NCI-H1694 treated with DMSO at 0.1 percent for 48 hours (cell line): ENCODE data around the gene CLDN7.

Source experiments
- DNase-seq: peaks from one replicate; lab custom pipeline; 2025; lab: John Stamatoyannopoulos, UW

CLDN7 gene

GRCh38 chr17:7285679-7286078 is 23.4 kb upstream of the CLDN7 start:
- no peak for DNase-seq

GRCh38 chr17:7284911-7285310 is 22.6 kb upstream of the CLDN7 start:
- no peak for DNase-seq

- DNase-seq: no peak
Observed at GRCh38 chr17:7283471-7284216, 21.4 kb upstream of the CLDN7 start.

GRCh38 chr17:7282752-7283321 is 20.6 kb upstream of the CLDN7 start:
- no peak for DNase-seq

GRCh38 chr17:7281953-7282751 is 19.9 kb upstream of the CLDN7 start:
- no peak for DNase-seq

- peak; percentile 48 for DNase-seq
Observed at GRCh38 chr17:7281074-7281952, 19.0 kb upstream of the CLDN7 start, which contains the start of gene SLC2A4. SLC2A4 (plus strand) TSS chr17:7281718; CDS start chr17:7281935, 217 bp downstream.

GRCh38 chr17:7280519-7281073 is 18.3 kb upstream of the CLDN7 start:
- peak; percentile 83 for DNase-seq

- DNase-seq: no peak
Observed at GRCh38 chr17:7279448-7279847, 17.2 kb upstream of the CLDN7 start.

- DNase-seq: no peak
Observed at GRCh38 chr17:7266784-7267183, 4.5 kb upstream of the CLDN7 start.

GRCh38 chr17:7263801-7264078 is 1.5 kb upstream of the CLDN7 start:
- no peak for DNase-seq

- no peak for DNase-seq
Observed at GRCh38 chr17:7262935-7263800, 890 bp upstream of the CLDN7 start.

GRCh38 chr17:7261379-7262191 is 693 bp downstream of the CLDN7 start:
- DNase-seq: no peak

GRCh38 chr17:7260651-7261378 is 1.5 kb downstream of the CLDN7 start:
- no peak for DNase-seq

- DNase-seq: no peak
Observed at GRCh38 chr17:7260151-7260550, 2.1 kb downstream of the CLDN7 start.

GRCh38 chr17:7259555-7259889 is 2.8 kb downstream of the CLDN7 start:
- DNase-seq: no peak

GRCh38 chr17:7258731-7259554 is 3.3 kb downstream of the CLDN7 start:
- no peak for DNase-seq

GRCh38 chr17:7256766-7257456 is 5.4 kb downstream of the CLDN7 start:
- no peak for DNase-seq

GRCh38 chr17:7254511-7254910 is 7.8 kb downstream of the CLDN7 start:
- no peak for DNase-seq
